Stimulated activated CD4-positive, alpha-beta T cell treated with anti-CD3 and anti-CD28 coated beads, Interleukin-12 subunit alpha, Interleukin-12 subunit beta, amount 100 ng/mL, for 24 hours (primary cell): ENCODE measurements around the gene ZNF385C.
"Not testable (repeated sequence)": the region's sequence is repeated elsewhere in the genome, so short reads cannot be mapped to it uniquely, and the experiment has no call there.

Source experiments
- DNase-seq, 2 experiments: peaks; one replicate each; pipeline ENCODE4 v3.0.0-alpha.2; 2020; ENCODE audit warnings: low read depth in 2 of 2

Gene ZNF385C

DNA sequence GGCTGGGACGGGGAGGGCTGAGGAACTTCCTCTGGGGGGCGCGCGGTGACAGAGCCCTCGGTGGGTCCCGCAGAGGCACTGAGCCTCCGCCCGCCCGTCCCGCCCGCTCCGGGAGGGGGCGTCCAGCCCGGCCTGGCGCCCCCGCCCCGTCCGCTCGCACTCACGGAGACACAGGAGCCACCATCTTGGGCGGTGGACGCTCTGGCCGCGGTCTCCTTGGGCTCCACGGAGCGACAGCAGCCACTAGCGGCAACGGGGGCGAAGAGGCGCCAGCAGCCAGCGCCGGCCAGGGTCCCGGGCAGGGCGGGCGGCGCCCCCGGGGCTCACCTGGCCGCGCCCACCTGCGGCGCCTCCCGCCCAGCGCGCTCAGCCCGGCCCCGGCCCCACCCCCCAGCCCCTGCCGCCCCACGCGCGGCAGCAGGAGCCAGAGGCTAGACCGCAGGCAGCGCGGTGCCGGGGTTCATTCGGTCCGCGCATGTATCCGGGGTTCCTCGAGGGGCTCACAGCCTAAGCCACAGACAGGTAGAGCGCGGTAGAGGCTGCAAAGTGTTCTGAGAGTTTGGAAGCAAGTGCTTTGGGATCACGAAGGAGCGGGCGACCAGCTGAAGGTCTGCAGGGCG, 47.8 kb downstream of the ZNF385C start, which contains the start of gene C17orf113:
TSS of gene C17orf113 (minus strand) at position 209 of the 620 bp plus-strand sequence. CDS start 7,225 bp downstream, outside the sequence.
- DNase-seq = peak in 1 of 2 experiments; percentile 24

DNA sequence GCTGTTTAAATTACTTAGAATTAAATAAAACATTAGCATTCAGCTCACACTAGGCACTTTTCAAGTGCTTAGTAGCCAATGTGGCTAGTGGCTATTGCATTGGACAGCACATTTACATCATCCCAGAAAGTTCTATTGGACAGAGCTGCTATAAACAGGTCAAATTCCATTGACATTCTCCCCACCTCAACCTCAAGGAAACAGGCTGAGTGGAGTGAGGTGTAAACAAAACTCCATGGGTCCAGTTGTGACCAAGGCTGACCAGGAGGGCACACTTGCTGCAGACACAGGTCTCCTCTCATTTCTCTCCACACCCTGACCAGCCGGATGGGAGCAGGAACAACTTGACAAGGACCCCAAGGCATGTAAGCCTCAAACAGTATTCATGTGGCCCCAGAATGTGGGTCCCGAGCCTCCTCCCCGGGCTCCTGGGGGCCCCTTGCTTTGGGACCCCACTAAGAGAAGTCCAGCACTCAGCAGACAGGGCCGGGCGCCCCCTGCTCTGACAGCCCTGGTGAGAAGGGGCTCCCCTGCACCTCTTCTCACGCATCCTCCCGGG, 48.4 kb downstream of the ZNF385C start:
- DNase-seq = no peak

- DNase-seq = no peak
These were observed 50.9 kb downstream of the ZNF385C start for GRCh38 chr17:42047343-42047742.

GRCh38 chr17:42045719-42046118, 52.6 kb downstream of the ZNF385C start:
- DNase-seq = no peak

DNA sequence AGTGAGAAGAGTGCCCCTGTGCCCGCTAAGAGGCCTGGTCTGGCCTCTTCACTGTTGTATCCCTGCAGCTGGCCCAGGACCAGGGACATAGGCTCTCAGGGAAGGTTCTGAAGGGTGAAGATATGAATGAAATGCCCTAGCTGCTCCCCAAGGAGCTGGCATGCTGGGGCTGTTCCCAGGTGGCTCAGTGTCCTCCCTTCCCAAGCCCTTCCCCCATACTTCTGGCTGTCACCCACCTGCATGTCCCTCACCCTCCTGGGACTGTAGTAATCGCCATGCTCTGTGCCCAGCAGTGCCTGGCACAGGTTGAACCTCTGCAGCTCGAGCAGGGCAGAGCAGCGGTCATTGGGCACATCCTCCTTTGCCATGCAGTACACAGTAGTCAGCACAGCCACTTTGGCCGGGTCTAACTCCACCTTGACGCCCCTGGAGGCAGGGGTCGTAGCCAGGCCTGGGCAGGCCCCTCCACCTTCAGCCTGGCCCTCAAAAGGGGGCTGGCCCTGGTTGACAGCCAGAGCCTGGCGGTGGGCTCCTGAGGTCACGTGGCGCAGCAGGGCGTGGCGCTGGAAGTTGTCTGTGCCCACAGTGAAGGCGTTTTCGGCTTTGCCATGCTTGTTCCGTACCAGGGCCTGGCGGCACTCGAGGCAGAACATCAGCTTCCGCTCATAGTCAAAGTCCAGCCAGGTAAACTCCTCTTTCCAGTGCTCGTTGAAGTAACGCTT, 55.5 kb downstream of the ZNF385C start:
- no peak for DNase-seq

- no peak for DNase-seq
These were observed 56.7 kb downstream of the ZNF385C start for GRCh38 chr17:42041619-42042018.

DNA sequence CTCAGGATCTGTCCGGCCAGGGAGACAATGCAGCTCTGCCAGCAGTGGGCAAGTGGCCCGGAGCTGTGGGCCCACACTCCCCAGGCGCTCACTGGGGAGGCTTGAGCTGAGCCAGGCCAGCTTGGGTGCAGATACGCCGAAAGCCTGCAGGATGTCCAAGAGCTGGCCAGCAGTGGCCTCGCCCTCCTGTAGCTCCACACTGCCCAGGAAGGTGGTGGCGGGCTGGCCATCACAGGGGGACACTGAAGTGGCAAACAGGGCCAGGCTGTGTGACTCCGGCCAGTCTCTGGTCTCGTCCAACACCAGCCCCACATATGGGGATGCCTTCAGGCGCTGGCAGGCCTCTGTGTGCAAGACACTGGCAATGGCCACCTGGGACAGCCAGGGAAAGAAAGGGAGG, 57.5 kb downstream of the ZNF385C start:
- DNase-seq = no peak

- DNase-seq = no peak
These were observed 58.2 kb downstream of the ZNF385C start for GRCh38 chr17:42039794-42040763.

DNA sequence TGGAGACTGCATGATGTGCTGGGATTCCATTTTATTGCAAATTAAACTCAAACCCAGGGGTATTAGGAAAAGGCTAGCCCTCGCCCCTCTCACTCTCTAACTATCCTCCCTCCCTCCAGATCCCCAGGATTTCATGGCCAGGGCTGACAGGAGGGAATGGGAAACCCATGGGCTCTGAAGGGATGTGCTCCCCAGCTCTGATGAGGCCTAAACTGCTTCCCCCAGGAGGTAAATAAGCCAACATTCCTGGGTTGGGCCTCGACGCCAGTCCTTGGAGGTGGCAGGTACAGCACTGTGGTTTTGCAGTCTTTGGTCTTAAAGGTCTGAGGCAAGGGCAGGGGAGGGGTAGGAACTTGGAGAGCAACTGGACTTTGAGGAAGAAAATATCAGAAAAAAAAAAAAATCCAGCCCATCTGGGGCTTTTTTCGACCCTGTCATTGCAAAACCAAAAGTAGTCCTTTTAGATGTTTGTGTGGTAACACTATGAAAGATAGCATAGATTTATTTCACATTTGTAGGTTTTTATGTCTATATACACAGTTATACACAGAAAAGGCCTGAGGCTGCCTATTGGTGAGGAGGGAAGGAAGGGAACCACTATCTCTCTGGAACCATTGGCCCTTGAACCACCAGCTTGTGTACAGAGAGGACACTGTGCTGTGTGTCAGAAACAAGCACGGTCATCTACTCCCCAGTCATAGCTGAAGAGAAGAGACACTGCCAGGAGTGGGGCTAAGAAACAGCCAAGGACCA, 59.9 kb downstream of the ZNF385C start:
- no peak for DNase-seq

DNA sequence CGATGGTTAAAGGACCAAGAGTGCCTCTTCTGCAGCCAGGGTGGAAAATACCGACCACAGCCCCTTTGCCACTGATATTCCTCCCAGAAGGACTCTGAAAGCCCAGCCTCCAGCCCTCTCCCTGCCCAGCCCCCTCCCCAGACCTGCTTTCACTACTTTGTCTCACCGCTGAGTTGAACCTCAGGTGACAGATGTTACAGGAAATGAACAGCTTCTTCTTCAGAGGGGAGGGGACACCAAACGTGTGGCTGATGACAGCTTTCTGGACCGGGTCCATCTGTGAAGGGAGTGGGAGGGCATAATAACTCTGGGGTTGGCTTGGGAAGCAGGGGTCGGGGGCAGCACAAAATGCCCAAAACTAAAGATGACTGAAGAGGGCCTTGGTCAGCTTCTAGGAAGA, 64.2 kb downstream of the ZNF385C start:
- no peak for DNase-seq

DNA sequence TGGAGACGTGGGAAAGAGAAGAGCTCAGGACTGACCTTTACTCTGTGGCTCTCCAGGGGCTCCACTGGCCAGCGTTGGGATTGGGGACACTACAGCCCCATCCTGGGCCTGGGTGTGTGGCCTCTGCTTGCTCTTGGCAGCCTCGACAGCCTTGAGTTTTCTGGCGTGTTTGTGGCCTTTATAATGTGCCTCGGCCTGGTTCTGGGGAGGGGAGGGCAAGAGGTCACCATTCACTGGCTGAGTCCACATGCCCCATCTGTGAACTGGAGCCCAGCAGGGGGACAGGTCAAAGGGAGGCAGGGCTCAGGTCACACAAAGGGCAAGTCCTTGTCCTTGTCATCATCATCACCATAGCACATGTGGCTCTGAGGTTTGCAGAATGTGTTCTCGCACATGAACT, 66.7 kb downstream of the ZNF385C start:
- DNase-seq = no peak

DNA sequence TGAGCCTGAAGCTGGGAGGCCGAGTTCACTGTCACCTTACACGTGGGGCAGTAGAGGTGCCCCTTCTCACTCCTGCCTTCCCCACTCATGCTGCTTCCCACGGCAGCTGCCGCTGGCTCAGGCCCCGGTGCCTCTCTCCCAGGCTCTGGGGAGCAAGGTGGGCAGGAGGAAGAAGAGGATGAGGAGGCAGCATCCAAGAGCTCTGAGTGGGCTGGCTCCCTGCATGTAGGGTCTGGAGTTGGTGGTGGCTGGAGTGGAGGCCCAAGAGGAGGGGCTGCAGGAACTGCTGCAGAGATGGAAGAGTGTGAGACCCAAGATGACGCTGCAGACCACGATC, 69.5 kb downstream of the ZNF385C start:
- DNase-seq = no peak

- no peak for DNase-seq
These were observed 70.1 kb downstream of the ZNF385C start for GRCh38 chr17:42027961-42028790.

- no peak for DNase-seq
These were observed 70.7 kb downstream of the ZNF385C start for GRCh38 chr17:42027590-42027889.

- DNase-seq = no peak
These were observed 71.2 kb downstream of the ZNF385C start for GRCh38 chr17:42026857-42027589.

DNA sequence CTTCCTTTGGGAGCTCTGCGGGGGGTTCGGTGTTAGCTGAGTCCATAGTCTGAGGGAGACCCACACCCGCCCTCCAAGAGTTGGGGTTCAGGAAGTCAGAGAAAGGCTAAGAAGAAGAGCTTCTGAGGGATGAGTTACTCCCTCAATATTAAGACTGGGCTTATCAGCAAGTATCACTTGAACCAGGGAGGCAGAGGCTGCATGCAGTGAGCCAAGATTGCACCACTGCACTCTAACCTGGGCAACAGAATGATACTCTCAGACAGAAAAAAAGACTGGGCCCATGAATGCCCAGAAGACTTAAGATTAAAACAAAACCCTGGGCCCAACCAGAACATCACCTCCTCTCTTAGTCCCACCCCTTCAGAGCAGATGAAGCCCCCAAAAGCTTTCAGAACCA, 72.3 kb downstream of the ZNF385C start:
- DNase-seq = no peak

GRCh38 chr17:42025191-42025579, 73.1 kb downstream of the ZNF385C start:
- DNase-seq = no peak

DNA sequence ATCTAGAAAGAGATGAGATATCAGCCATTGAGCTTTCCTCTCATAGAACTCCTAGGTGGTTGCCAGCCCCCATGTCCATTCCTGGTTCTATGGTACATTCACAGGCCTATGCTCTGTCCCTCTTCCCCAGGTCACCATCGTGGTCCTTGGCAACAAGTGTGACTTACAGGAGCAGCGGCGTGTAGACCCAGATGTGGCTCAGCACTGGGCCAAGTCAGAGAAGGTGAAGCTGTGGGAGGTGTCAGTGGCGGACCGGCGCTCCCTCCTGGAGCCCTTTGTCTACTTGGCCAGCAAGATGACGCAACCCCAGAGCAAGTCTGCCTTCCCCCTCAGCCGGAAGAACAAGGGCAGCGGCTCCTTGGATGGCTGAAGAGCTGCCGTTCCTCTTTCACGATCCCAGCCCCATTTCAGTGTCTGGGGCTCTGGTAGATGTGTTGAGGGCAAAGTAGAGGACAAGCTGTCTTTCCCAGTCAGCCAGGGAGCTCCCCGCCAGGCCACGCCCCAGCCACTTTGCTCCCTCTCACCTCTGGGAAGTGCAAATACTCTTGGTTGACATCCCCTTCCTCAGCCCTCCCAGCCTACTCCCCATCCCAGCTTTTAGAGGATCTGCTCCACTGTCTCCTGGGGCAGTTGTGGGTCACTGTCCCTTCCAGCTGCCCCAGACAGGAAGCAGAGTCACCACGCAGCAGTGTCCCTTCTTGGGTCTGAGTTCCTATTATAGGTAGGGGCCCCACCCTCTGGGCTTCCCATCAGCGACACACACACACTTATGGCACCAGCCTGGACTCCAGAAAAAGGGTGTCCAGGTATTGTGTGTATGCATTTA, 74.5 kb downstream of the ZNF385C start:
- no peak for DNase-seq

- DNase-seq = not testable (repeated sequence)
These were observed 77.4 kb downstream of the ZNF385C start for GRCh38 chr17:42020845-42021244.
